HG03095 (cell line): ENCODE data around the gene ACLY.
"Not testable (repeated sequence)": the region's sequence is repeated elsewhere in the genome, so short reads cannot be mapped to it uniquely, and the experiment has no call there.

Experiments used
- ATAC-seq: cut with Tn5 transposase; IDR thresholded peaks from one replicate; pipeline ENCODE4 v1.9.1; 2021; ENCODE audit warnings: moderate library complexity; ENCODE audit not compliant: unreplicated experiment

The ACLY gene

DNA sequence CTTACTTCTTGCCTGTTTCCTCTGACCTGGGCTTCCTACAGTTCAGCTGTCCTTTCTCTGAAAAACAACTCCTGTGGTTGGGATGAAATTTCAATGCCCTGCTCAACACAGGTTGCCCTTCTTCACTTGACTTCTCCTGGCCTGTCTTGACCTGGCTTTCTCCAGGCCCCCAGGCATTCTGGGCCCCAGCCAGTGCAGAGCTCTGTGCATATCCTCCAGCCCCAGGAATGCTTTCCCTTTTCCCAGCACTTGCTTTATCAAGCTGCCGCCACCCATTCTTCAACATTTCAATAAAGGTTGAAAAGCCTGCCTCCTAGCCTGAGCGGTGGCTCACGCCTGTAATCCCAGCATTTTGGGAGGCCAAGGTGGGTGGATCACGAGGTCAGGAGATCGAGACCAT is 22.4 kb upstream of the ACLY start:
- ATAC-seq: no peak

DNA sequence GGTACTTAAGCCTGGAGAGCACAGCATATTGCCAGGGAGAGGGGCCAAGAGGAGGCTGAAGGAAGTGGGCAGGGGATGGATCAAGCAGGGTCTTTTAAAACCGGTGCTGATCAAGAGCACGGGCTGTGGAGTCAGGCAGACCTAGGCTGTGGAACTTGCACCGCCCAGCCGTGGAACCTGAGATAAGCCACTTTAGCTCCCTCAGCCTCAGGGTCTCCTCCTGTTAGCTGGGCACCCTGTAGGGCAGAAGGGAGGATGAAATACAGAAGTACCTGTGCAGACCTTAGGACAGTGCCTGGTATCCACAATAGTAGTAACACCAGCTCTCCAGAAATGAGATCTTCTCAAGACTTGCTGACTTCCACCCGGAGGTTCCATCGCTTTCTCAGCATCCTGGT is 20.9 kb upstream of the ACLY start:
- no peak for ATAC-seq

DNA sequence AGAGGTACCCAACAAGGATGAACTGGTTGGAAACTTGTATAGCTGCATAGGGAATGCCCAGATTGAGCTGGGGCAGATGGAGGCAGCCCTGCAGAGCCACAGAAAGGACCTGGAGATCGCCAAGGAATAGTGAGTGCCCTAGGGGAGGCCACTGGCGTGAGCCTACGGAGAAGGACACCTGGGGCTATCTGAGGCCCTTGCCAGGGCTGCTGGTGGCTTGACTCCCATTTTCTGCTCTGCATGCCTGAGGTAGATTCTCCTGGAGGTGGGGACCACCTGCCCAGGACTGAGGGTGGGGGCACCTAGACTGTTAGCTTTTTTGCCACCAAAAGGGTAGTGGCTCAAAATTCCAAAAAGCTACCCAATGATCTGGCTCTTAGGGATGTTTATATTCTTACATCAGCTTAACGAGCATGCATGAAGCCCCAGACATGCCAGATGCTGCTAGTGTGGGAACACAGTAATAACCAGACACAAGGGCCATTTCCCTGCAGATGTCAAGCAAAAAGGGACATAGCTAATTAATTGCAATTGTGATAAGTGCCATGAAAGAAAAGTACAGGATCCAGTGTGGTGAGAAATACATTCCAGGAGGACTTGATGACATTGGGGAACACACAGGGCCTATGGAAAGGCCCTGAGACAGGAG is 20.4 kb upstream of the ACLY start:
- ATAC-seq: no peak

DNA sequence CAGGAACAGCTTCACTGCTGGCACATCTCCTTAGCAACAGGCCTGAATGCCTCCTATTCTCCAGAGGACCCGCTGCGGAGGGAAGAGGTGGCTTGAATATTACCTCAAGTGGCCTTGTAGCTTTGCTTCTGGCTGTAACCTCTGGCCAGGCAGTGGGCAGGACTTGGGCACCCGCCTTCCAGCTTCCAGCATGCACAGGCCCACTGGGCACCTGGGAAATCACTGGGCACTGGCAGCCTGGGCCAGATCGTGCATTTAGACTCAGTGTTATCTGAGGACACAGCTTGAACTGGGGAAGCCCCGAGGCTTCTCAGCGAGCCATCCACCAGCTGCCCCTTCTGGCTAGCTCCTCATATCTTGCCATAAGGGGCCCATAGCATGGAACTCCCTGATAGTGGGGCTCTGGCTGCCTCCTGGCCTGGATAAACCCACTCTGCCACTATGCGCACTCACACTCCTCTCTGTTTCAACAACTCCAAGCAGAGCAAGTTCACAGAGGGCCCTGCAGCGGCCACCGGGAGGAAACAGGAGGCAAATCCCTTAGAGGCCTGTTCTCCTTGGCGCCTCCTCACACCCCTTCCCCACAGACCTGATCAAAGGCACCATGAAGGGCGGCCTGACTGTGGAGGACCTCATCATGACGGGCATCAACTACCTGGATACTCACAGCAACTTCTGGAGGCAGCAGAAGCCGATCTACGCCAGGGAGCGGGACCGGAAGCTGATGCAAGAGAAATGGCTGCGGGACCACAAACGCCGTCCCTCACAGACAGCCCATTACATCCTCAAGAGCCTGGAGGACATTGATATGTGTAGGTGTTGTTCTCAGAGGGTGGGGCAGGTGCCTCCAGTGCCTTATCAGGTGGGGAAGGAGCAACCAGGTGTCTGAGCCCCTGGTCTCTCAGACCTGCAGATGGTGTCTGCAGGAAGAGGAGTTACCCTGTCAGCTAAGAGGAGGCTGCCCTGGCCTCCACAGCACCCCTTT is 19.5 kb upstream of the ACLY start:
- ATAC-seq: no peak

DNA sequence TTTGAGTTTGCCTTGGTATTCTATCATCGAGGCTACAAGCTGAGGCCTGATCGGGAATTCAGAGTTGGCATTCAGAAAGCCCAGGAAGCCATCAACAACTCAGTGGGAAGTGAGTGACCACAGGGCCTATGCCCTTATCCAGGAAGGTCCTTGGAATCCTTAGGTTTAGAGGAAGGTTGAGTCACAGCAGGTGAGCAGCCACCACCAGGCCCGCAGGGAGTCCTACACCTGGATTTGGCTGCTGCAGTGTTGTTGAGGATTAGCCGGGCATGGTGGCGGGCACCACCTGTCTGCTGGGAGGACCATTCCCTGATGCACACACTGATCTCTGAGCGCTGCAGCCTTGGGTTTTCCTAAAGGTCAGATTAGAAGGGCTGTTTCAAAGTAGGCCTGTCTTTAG is 16.9 kb upstream of the ACLY start:
- no peak for ATAC-seq

DNA sequence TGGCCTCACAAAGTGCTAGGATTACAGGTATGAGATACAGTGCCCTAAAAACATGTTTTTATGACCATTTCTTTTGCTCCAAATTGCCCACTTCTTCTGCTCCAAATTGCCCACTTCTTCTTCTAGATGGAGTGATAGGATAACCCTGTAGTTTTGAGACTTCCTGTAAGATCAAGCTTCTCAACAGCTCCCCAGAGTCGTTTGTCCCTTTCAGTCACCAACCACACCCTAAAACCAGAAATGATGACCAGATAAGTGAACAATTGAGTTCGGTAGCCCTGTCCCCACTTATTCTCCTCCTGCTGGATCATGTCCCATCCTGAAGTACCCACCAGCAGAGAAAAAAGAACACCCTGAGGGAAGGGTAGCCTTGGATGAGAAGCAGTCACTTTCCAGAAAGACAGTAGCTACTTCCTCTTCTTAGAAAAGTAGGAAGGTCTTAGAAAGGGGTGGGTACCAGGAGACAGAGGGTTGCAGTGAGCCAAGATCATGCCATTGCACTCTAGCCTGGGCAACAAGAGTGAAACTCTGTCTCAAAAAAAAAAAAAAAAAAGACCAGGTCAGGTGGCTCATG is 14.2 kb upstream of the ACLY start:
- no peak for ATAC-seq

DNA sequence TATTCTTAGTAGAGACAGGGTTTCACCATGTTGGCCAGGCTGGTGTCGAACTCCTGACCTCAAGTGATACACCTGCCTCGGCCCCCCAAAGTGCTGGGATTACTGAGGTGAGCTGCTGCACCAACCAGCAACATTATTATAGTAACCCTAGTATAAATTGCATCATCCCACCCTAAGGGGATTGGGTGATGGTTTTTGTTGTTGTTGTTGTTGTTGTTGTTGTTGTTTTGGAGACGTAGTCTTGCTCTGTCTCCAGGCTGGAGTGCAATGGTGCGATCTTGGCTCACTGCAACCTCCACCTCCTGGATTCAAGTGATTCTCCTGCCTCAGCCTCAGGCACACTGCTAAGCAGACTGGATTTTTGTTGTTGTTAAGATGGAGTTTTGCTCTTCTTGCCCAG is 13.0 kb upstream of the ACLY start:
- ATAC-seq: not testable (repeated sequence)

DNA sequence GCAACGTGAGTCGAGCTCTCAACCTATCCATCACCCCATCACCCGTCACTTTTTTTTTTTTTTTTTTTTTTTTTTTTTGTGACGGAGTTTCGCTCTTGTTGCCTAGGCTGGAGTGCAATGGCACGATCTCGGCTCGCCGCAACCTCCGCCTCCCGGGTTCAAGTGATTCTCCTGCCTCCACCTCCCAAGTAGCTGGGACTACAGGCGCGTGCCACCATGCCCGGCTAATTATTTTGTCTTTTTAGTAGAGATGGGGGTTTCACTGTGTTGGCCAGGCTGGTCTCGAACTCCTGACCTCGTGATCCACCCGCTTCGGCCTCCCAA is 12.0 kb upstream of the ACLY start:
- not testable (repeated sequence) for ATAC-seq

DNA sequence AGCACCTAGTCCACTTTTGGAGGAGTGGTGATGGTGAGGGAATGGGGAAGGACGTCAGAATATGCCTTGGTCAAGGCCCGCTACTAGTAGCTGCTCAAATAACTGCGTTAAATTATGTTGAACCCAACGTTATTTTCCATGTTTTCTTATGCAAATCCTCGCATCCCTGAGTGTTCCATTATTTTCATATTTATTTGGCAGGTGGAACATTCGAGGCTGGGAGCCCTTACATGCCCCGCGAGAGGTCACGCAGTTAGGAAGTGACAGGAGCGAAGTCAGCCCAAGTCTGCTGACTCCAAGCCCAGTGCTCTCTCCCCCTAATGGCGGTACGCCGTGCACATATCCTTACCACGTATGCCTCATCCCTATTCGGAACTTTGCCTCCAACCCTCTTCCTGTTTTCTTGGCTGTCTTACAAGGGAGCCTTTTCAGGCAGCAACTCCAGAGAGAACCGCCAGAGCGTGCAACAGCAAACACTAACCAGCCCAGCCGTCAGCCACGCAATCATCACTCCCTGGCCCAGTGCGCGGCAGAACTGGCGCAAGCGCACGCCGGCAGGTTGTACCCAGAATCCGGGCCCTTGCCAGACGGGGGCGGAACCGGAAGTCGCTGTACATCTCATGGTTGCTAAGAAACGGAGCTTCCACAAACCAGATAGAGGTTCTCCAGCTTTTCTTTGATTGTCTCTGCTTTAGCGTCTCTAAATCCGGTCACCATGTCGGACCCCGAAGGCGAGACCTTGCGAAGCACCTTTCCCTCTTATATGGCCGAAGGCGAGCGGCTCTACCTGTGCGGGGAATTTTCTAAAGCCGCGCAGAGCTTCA is 11.5 kb upstream of the ACLY start, which contains the start of gene ODAD4:
ODAD4 (plus strand) TSS at position 609 of the 824 bp plus-strand sequence; CDS start at position 716, 107 bp downstream.
- ATAC-seq: peak; percentile 84

DNA sequence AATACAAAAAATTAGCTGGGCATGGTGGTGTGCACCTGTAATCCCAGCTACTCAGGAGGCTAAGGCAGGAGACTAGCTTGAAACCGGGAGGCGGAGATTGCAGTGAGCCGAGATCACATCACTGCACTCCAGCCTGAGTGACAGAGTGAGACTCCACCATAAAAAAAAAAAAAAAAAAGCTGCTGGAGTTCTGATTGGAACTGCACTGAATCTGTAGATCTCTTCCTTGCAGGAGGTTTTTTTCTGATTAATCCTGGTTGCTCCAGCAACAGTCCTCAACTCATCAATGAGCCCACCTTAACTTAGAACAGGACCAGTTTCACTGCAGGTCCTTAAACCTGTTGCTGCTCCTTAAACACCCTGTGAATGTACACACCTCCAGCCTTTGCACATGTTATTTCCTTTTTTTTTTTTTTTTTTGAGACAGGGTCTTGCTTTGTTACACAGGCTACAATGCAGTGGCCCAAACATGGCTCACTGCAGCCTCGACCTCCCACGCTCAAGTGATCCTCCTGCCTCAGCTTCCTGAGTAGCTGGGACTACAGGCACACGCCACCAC is 10.0 kb upstream of the ACLY start:
- ATAC-seq: no peak

DNA sequence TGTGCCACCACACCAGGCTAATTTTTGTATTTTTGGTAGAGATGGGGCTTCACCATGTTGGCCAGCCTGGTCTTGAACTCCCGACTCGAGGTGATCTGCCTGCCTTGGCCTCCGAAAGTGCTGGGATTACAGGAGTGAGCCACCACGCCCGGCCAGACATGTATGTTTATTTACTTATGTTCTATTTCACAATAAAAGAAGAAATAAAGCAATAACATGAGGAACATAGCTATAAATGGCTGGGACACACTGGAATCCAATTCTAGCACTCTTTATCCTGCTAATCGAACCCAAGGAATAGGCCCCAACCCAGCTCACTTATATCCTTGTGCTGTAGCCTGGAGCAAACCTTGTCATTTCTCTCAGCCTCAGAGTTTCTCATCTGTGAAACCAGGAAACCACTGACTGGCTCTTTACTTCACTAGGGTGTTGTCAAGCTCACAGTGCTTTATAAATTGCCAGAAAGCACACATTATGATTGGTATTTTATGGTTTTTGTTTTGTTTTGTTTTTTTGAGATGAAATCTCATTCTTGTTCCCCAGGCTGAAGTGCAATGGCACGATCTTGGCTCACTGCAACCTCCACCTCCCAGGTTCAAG is 7.3 kb upstream of the ACLY start:
- ATAC-seq: no peak

DNA sequence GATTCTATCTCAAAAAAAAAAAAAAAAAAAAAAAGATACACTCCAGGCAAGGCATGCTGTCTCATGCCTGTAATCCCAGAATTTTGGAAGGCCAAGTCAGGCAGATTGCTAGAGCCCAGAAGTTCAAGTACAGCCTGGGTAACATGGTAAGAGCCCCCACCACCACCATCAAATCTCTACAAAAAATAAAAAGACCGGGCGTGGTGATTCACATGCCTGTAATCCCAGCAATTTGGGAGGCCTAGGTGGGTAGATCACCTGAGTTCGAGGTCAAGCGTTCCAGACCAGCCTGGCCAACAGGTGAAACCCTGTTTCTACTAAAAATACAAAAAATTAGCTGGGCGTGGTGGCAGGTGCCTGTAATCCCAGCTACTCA is 1.8 kb upstream of the ACLY start:
- no peak for ATAC-seq

DNA sequence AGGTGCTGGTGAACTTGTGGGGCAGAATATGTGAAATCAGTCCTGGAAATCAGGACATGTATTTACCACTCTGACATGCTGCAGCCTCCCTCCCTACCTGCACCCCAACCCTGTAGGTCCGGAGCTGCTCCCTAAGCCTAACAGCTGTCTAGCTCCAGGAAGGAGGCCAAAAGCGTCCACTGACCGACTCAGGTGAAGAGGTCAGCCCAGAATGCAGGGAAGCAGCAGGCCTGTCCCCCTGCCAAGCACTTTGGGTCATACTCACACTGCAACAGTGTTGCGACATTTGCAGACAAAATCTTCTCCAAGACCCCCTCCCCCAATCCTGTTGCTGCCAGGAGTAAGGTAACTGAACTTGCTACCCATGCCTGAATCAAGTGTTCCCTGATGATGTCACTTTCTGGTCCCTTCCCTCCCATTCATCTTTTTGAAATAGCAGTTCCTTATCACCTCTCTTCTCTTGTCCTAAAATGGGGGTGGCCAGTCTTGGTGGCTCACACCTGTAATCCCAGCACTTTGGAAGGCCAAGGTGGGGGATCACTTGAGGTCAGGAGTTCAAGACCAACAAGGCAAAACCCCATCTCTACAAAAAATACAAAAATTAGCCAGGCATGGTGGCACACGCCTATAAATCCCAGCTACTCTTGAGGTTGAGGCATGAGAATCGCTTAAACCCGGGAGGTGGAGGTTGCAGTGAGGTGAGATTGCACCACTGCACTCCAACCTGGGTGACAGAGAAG is 1.3 kb upstream of the ACLY start:
- ATAC-seq: no peak

DNA sequence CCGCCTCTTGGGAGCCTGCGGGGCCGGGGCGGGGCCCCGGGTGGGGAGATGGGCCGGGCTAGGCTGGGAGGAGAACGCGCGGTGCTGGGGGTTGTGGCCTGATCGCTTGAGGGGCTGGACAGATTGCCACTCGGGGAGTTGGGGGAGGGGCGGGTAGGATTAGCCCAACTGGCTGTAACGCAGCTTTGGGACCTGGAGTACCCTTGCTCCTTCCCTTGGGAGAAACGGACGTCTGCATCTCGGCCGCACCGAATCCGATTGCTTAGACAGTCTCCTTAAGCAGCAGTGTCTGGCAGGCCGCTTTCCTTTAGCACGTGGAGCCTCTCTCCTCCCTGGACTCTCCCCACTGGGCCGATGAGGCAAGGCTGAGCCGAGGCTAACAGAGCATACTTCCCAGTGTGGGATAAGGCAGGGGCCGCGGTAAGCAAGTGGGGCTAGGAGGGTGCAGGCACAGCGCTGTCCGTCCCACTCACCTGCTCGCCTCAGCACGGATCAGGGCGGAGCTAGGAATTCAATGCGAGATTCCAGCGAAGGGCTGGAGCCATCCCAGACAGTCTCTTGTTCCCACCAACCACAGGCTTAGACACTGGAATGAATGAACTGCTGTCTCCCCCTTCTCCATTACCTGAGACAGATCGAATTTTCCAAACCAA is 540 bp upstream of the ACLY start:
- ATAC-seq: no peak

DNA sequence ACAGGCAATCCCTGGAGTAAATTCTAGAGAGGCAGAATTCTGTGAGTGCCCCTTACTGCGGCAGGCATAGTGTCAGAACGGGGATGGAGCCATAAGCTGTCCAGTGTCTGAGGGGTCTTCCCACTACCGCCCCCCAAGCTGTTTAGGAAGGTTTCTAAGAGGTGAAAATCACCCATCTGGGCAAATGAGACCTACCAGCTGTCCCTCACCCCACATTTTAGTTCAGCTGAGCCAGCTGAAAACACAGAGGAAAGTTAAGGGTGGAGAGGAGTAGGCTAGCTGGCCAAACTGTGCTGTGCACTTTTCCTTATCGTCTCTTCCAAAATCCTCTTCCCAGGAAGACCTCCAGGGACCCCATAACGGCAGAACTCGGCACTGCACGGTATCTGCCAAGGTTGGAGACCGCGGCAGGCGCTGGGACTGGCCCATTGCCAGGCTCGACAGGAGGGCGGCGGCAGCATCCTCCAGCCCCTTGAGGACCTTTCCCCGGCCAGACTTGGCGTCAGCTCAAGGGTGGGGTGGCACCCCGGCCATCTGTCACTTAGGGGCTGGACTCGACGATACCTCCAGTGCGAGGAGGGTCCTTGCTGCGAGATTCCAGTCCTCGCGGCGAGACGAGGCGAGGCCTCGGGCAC is 955 bp downstream of the ACLY start:
- no peak for ATAC-seq

DNA sequence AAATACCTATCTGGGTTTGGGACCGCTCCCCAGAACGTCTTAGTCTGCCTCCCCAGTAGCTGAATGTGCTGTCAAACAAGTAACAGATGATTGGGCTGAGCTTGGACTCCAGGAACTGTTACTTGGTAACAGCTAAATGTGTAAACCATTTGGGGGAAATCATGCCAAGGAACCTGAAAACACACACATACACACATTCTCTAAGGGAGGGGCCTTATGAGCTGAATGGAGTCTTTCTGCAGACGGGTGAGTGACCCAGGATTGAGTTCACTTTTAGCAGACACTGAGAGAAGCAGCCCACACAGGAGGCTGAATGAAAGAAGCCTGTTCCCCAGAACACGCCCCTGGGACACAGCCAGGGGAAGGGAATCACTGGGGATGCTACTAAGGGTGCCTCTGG is 1.6 kb downstream of the ACLY start:
- no peak for ATAC-seq

DNA sequence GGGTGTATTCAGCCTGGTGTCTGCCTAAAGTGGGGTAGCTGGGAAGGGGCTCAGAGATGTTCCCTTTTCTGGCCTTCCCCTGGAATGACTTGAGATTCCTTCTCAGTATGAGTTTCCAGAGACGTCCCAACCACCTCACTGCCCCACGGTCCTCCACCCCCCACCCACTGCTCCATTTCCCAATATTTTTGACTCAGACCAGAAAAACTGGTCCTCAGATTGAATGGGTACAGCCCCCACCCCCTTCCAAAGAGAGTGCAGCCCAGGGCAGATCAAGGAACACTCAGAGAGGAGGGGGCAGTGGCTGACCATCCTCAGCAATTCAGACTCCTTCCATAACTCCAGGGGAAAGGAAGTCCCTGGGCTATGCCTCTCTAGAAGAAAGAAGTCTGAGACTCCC is 3.2 kb downstream of the ACLY start:
- ATAC-seq: no peak

DNA sequence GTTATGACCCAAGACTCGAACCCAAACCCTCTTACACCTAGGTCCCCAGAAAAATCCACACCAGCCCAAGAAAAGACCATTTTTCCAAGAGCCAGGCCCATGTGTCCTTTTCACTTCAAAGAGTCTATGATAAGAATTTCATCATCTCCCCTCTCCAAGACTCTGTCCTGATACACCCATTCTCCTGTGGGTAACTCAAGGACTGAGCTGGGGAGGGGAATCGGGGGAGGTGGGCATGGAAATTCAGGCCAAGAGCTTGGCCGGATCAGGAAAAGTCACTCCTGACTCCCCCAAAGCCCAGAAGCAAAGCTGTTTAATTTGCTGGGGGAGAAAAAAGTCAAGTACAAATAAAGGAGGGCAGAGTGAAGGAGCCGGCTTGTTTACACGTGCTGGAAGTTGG is 3.7 kb downstream of the ACLY start:
- no peak for ATAC-seq

DNA sequence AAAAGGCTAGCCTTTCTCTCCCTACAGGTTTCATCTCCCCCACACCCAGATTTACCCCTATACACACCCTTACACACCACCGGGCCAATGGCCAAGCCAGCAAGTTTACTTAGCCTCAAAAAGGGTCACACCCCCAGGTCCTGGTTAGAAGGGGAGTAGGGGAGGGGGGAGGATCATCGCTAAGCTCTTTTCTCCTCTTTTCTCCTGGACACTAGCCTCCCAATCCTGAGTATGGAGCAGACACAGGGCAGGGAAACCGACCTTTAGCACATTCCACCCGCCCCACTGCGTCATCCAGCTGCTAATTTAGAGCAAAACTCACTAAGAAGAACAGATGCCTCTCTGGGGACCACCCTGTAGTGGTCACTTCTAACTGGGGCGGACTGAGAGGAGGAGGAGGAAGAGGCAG is 4.4 kb downstream of the ACLY start:
- no peak for ATAC-seq
